ENCODE measurements around the gene PARD3.
"Not testable (repeated sequence)": the region's sequence is repeated elsewhere in the genome, so short reads cannot be mapped to it uniquely, and the experiment has no call there.

PARD3 gene

DNA sequence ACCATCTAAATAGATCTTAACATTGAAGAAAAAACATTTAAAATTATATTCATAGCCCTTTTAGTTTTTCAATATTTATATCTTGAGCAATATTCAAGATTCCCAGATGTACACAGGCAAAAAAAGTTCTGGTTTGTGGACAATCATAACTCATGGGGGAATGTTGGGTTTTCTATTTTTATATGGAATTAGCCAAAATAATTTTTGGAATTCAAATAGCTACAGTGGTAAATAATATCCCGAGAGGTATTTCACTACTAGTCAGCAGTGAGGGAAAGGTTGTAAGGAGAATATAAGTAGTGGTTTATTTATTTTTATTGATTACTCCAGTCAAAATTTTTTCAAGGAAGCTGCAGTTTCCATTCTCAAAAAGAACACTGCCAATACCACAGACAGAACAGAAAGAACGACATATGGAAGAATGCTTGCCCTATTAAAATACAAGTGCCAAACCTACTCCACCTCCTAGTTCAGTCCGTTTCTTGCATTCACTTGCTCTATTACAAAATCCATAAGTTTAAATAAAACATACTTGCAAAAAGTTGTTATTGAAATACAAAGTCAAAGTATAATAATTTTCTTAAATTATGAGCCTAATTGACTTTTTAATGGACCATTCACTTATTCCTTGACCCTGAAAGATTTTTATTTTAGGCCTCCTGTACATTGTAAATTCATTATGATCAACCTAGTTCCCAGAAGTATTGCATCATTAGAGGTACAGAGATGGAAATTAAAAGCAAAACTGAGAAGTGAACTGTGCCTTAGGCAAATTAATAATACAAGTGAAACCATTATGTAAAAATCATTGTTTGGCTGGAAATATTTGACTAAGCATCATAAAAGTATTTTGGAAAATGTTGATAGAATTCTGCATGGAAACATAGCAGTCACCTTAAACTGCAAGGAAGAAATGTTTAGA lies 533.2 kb downstream of the PARD3 start:
- DNase-seq = peak; percentile 67 to 80

DNA sequence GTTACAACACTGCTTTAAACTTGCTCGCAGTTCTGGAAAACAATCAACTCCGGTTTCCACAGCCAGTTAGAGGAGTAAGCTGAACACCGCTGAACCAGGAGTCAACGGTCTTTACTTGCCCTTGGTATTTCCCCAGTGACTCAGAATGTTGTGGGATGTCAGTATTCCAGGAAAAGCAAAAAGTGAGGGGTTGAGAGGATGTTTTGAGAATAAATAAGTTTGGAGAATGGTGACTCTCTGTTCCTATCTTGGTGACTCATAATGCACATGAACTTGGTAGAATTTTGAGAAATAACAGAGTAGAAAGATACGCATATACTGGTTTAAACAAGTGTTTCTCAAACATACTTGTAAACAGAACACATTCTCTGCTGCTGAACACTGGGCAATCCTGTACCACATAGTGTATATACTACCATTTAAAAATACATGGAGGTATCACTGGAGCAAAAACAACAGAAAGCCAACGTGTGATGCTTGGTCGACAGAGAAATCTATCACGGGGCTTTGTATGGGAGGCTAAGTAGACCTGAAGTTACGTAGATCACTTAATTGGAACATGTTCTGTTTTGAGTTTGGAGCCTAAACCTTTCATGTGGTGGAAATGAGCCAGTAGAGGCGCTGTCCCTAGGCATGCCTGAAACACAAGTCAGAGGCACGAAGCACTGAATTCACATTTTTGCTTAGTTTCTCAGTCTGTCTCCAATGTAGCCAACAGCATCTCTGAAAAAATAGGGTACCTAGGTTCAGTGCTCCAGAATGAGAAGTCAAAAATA lies 534.3 kb downstream of the PARD3 start:
- no peak for DNase-seq

DNA sequence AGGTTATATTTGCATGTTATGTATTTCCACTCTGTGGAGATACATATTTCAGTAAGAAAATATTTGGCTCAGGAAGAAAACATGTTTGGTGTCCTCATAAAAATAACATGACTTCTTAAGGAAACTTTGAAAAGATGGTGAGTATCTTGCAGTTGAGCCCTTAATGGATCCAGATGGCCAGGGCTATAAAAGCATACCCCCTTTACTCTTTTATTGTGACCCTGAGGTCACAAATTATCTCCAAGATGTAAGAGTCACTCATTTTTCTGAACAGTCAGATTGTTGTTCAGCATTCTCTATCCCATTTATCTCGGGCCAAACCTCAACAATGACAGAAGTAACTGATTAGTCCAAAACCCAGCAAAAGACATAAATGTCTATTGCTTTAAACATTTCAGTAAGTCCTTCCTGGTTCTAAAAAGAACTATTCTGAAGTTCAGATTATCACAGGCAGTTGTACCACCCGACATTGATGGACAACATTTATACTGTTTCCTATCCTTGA lies 539.4 kb downstream of the PARD3 start:
- DNase-seq = no peak

DNA sequence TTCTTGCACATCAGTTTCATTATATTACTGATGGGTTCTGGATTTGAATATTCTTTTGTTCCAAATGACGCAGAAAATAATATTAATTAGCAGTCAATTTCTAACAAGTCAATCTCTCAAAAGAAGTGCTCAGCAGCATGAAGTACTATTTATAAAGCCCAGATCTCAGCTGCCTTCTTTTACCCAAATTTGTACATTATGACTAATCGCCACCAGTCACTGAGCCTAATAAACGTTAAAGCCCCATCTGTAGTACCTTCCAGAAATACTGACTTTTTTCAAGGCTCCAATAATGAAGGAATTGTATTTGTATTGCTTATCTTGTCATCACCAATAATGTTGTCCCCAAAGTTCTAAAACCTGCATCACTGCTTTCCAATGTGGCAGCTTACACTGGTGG lies 540.2 kb downstream of the PARD3 start:
- DNase-seq = no peak

DNA sequence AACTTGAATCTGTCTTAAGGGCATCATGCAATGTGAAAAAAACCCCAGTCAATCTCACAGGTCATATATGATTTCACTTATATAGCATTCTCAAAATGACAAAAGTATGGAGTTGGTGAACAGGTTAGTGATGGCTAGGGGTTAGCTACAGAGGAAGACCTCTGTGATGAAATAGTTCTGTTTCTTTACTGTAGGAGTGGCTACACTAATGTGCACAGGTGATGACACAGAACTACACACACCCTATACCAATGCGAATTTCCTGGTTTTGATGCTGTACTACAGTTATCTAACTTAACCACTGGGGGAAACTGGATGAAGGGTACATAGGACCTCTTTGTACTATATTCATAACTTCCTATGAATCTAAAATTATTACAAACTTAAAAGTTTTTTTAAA lies 541.8 kb downstream of the PARD3 start:
- DNase-seq = no peak

DNA sequence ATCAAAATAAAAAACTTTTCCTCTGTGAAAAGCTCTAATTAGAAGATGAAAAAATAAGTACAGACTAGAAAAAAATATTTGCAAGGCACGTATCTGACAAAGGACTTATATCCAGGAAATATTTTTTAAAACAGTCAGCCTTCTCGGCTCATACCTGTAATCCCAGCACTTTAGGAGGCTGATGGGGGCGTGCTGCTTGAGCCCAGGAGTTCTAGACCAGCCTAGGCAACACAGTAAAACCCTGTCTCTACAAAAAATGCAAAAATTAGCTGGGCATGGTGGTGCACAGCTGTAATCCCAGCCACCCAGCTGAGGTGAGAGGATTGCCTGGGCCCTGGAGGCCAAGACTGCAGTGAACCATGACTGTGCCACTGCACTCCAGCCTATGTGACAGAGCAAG lies 542.8 kb downstream of the PARD3 start:
- peak in 1 of 2 experiments; percentile 20 for DNase-seq

DNA sequence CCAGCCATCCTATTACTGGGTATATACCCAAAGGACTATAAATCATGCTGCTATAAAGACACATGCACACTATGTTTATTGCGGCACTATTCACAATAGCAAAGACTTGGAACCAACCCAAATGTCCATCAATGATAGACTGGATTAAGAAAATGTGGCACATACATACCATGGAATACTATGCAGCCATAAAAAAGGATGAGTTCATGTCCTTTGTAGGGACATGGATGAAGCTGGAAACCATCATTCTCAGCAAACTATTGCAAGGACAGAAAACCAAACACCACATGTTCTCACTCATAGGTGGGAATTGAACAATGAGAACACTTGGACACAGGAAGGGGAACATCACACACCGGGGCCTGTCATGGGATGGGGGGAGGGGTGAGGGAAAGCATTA lies 546.7 kb downstream of the PARD3 start:
- DNase-seq = not testable (repeated sequence)

DNA sequence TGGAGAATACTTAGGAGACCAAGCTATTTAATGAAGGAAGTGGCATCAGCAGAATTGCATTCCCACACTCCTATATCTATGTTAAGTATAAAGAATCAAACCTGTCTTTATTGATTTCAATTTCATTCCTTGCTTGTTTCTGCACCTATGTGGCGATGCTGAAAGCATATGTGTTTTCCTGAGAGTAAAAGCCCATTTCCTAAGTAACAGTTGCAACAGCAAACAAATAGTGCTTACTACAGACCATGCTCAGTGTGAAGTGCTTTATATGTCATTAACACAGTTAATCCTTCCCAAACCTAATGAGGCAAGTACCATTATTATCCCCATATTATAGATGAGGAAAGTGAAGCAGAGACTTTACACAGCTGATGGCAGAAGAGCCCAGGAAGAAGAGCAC lies 552.1 kb downstream of the PARD3 start:
- no peak for DNase-seq

DNA sequence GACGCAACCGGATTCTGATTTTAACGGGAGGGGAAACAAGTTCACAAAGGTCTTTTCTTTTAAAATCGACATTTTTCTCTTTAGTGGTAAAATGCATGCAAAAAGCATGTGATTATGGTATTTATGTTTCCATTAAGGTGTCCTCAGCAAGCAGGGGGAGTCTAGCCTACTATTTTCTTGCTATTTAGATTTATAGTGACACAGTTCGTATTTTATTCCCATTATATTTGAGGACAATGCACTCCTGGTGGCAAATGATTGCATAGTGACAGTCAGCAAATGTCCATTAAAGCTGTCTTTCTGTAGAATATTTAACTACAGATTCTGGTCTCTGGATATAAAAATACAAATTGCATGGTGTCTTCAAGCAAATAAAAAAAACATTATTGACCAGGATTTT lies 554.2 kb downstream of the PARD3 start:
- no peak for DNase-seq

DNA sequence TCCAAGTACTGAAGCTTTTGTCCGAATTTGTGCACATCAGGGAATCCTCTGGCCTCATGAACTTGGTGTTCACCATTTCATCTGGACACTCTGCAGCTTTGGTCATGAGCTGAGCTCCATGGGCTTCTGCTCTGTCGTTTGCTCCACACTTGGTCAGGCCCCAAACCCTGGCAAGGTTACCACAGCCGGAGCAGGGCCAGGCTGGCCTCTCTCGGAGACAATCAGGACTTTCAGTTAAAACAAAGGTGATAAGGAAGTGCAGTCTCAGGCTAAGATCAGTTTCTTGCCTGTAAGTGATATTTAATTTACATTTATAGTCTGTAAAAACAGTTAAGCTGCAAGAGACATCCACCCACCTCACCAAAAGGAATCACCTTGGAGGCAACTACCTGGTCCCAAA lies 558.9 kb downstream of the PARD3 start:
- DNase-seq = no peak

DNA sequence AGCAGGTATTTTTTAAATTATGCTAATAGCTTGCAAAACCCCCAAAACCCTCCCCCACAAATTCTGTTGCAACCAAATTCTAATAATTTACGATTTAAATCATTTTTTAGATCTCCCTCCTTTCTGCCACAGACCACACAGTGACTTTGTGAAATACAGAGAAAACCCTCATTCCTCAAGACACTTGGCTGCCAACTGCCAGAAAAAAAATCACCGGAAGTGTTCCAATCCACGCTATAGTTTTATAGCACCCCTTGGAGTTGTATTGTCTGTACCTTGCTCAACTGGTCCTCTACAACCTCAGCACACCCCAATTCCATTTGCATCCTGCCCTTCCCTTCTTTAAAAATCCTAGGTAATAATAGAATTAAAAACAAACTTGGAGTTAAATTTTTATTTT lies 560.1 kb downstream of the PARD3 start:
- DNase-seq = no peak

DNA sequence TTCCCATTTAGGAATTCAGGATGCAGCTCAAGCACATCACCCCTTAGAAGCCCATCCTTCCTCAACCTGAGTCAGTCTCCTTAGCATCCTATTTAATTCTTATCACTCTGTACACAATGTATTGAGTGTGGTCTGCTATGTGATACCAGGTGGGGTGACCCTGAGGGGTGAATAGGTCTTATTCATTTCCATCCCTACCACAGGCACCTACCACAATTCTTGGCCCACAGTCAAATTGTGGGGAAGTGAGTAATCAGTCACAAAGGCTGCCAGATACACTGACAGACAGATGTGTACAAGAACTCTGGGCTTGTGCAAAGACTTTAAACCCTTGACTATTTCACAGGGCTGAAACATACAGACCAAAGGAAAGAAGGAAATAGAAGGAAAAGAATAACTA lies 560.5 kb downstream of the PARD3 start:
- no peak for DNase-seq

DNA sequence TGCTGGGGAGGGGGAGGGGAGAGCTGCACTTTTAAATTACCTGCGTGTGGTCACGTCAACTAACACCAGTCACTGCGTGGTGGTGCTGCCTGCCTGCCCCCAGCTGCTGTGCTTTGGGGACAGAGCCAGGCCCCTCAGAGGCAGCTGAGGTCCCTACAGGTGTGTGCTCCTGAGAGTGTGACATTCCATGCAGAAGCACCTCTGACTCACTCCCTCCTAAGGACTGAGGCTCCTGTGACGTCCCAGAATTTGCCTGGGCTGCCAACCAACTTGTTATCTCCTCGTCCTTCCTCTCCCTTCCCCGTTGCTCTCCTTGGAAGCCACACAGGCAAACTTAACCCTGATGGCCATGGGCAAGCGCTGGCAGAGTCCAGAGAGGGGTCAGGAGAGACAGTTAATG lies 563.0 kb downstream of the PARD3 start:
- peak in 1 of 2 experiments; percentile 37 for DNase-seq

DNA sequence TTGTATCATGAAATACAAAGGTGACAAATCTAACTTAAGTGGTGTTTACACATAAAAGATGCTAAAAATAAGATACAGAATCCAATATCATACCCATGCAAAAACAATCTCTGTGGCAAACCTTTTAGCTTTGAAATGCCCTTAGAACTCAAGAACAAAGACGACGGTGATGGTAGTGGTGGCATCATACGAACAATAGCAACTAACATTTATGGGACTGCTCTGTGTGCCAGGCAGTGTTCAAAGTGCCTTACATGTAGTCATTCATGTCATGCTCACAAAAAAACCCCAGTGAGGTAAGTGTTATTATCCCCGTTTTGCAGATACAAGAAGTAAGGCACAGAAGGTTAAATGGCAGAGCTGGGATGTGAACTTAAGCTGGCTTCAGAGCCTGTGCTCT lies 563.9 kb downstream of the PARD3 start:
- no peak for DNase-seq

DNA sequence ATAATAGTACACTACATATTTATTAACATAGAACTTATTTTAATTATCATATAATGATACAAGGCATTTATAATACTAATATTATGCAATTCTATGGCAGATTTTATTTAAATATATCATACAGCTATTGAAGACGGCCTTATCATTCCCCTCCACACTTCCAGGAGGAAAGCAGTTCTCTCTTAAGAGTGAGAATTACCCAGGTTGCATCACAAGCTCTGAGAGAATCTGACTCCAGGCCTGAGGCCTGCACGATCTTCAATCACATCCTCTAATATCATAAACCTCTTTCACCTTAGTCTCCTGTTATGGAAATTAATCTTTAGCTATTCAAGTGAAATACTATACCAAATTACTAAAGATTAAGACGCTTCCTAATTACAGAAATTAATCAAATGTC lies 564.4 kb downstream of the PARD3 start:
- no peak for DNase-seq

DNA sequence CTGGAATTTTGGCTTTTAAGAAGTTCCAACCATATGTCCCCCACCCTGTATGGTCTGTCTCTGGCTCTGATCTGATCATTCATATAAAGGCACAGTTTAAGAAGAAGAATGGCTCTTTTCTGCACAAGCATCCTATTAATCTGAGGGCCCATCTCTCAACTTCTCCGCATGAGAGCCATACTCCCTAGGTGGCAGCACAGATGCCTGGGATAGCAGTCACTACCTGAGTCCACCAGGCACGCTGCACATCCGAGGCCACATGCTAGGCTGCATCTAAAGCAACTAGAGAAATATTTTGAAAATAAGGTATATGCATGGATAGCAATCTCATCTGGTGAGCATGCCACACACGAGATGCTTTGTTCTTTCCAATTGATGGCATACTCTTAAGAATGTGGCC lies 565.5 kb downstream of the PARD3 start:
- DNase-seq = peak in 1 of 2 experiments; percentile 57

DNA sequence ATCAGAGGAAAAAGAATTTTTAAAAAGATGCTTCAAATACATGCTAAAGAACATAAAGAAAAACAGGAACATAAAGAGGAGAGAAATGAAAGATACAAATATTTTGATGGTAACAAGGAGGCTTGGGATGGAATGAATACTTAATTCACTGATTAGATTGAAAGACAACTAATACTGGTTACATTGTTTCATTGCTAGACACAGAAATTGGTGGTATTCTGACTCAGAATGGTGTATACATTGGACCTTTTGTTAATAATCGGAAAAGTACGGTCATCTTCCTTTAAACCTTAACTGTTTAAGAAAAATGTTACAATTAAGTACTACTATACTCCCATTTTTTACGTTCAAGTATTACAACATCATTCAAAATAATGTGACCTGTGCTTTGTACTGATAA lies 567.5 kb downstream of the PARD3 start:
- no peak for DNase-seq

DNA sequence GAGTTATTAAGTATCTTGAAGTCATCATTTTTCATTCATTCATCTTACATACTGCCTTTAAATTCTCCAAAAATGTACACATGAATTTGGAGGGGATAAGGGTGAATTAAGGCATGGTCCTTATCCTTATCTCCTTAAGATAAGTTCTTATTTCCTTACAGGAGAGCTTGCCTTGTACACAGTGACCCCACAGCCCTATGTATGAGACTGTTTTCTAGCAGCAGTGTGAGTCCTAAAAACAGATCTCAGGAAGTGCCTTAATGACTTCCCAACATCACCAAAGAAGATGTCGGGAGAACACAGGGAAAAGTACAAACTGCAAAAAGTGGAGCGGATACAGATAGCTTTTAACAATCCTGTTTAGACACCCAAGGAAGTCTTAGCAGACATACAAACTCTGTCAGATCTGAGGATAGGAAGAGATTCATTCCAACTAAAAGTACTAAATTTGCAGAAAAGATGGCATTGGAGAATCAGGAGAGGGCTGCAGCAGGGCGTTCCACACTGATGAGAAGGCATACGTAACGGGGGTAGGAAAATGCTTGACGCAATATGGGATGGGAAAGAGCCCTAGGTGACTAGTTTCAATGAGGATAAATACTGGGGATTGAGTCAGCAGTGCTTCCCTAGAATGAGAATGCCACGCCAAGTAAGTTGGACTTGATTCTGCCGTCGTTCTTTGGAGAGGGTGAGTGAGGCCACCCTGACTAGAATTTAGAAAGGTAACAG lies 570.2 kb downstream of the PARD3 start:
- DNase-seq = no peak

DNA sequence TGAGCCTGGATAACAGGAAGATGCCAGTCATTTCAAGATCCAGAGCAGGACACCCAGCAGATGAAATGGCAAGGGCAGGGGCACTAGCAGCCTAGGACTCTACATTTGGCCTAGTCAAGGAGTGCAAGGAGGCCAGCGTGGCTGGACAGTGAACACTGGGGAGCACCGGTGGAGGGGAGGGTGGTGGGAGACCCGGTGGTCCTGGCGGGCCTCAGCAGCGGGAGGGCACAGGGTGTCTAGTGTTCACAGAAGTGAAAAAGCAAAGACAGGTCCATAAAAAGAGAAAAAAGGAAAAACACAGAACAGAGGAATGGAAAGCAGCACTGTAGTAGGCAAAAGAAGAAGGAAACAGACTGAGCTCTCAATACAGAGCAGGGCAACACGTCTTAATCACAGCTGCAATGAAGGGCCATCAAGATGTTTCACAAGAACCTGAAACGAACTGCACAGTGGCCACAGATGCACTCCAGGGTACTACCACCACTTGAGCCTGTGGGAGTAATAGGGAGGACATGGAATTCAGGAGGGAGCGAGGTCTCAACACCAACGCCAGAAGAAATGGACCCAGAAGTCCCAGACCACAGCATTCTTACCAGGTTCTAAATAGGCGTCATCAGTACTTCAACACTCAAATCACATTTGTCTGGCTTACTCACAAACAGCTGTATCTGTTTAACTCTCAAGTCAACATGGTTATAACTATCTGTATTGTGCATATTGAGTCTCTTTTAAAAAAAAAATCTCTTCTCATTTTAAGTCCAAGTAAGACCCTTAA lies 573.7 kb downstream of the PARD3 start:
- DNase-seq = no peak

DNA sequence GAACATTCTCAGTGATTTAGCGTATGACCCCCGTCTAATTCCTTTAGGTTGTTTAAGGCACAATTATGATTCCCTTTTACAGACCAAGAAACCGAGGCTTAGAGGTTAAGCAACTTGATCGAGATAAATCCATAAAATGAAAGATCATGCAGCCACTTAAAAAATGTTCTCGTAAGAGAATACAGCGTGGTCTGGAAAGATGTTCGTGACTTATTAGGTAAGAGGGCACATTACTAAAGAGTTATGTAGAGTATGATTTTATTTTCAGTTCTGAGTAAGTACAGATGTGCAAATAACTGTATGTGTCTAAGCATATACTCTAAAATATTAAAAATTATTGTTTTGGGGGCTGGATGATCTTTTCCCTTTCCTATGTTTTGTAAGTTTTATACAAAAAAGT lies 575.1 kb downstream of the PARD3 start:
- no peak for DNase-seq

DNA sequence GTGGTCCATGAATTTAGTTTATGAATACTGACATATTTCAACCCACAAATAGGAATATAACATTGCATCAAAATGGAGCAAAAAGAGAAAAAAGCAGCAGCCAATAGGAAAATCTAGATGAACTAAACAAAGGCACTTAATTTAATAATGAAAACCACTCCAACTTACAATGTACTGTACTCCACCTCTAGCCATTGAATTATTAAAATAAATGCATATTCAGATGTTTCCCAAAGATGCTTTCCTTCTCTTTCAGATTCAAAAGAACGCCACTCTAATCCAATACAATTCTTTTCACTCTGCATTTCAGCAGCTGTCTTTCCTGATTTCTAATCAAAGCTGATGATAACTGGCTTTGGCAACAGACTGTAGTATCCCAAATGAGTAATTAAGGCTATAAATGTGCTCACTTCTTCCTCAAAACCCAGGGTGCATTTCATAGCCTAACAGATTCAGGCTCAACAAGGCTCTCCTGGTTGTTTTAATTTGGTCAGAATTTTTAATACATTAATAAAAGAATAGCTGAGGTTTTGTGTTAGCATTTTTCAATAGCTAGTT lies 577.1 kb downstream of the PARD3 start:
- DNase-seq = no peak

DNA sequence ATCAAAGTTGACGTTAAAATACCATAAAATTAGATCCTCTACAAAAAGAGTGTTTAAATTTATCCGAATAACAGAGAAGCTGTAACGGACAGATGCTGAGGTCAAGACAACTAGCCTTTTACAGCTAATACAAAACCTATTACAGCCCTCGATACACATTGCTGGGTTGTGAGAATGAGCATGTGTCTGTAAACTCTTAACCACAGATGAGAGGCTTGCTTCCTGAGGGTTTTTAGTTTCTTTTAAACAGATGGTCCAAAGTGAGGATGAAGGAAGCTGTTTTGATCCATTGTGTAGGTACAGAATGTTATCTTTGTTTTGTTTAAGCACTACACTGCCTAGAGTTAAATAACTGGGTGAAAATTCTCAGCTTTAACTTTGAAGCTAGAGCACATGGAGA lies 578.2 kb downstream of the PARD3 start:
- peak; percentile 2 to 32 for DNase-seq
